HPDE6-E6E7 (cell line): ENCODE measurements around the gene ST6GALNAC1.
"Not testable (repeated sequence)": the region's sequence is repeated elsewhere in the genome, so short reads cannot be mapped to it uniquely, and the experiment has no call there.

Source experiments
- DNase-seq: peaks from one replicate; pipeline ENCODE4 v3.0.0; 2011; ENCODE audit warnings: missing footprints; ENCODE audit errors: extremely low spot score

The ST6GALNAC1 gene

DNA sequence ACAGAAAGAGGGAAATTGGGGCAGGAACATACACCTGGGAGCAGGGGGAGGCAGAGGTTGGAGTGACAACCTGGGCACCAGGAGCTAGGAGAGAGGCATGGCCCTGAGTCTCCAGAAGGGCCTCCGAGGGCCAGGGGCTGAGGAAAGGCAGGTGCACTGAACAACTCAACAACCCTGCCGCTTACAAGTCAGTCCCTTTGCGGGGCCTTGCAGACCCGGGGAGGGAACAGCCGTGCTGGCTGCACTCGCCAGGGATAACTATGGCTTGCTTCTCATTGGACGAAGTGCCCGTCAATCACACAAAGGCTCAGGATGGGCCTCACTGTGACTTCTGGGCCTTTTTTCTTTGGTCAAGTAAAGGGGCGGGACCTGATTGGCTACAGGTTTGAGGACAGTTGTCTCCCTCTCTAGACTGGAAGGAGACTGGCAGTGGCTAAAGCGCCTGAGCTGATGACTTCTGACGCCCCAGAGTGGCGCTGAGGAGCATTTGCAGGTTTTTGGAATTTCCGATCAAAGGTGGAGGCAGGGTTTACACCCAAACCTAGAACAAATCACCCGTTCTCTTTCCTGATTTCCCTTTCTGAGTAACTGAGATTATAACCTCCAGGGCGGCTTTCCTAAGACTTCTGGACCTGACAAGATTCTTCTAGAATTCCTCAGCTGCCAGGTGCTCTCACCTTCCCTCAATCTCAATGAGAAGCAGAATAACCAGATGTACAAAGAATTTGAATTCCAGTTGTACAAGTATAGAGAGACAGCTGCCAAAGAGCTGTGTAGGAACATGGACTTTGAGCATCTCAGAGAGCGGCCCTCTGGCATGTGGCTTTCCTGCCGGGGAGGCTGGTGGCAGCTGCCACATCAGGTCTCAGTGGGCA lies 30.3 kb downstream of the ST6GALNAC1 start:
- DNase-seq: no peak

DNA sequence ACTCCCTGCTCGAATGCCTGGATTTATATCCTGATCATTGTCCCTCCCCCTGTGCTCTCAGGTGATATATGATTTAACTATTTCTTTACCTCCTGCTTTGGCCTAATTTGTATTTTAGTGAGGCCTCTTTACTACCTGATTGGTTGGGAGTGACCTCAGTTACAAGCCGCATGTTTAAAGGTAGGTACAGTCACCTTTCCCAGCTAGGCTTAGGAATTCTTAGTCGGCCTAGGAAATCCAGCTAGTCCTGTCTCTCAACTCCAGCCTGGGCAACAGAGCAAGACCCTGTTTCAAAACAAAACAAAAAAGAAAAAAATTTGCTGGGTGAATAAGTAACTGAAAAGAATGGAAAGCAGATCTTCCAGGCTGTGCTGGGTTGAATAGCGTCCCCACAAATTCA lies 31.1 kb downstream of the ST6GALNAC1 start:
- DNase-seq: no peak

DNA sequence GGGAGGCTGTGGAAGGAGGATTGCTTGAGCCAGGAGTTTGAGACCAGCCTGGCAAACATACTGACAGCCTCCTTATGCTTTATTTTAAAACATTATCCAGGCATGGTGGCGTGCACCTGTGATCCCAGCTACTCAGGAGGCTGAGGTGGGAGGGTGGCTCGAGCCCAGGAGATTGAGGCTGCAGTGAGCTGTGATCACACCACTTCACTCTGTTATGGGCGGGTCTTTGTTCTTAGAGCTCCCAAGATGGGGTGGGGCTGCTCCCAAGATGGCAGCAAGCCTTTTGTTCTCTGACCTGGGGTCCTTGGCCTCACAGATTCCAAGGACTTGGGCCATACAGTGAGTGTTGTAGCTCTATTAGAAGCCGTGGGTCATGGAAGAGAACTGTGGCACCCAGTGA lies 31.8 kb downstream of the ST6GALNAC1 start:
- no peak for DNase-seq

DNA sequence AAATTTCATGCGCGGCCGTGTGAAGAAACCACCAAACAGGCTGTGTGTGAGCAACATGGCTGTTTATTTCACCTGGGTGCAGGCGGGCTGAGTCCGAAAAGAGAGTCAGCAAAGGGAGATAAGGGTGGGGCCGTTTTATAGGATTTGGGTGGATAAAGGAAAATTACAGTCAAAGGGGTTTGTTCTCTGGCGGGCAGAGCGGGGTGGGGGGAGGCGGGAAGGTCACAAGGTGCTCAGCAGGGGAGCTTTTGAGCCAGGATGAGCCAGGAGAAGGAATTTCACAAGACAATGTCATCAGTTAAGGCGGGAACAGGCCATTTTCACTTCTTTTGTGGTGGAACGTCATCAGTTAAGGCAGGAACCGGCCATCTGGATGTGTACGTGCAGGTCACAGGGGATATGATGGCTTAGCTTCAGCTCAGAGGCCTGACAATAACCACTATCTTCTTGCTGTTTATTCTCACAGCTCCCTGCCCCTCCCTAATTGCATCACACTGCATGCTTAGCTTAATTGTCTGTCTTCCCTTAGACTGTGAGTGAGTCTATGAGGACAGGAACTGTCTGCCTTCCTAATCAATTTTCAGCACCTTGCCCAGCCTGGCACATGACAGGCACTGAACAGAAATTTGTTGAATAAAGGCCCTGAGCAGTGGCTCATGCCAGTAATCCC lies 32.3 kb downstream of the ST6GALNAC1 start:
- not testable (repeated sequence) for DNase-seq

DNA sequence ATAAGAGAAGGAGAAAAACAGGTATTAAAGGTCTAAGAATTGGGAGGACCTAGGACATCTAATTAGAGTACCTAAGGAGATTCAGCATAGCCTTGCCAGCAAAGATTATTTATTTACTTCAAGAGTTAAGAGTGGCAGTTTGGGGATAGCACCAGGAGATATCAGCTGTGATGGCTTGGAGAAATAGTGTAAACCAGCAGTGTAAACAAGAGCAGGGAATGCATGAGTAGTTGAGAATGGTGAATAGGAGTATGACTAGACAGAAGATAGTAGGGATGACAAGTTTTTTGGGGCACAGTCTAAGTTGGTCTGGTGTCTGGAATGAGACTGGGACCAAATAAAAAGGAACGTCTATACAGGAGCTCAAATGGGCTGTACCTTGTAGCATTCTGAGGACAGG lies 36.9 kb downstream of the ST6GALNAC1 start:
- DNase-seq: not testable (repeated sequence)

DNA sequence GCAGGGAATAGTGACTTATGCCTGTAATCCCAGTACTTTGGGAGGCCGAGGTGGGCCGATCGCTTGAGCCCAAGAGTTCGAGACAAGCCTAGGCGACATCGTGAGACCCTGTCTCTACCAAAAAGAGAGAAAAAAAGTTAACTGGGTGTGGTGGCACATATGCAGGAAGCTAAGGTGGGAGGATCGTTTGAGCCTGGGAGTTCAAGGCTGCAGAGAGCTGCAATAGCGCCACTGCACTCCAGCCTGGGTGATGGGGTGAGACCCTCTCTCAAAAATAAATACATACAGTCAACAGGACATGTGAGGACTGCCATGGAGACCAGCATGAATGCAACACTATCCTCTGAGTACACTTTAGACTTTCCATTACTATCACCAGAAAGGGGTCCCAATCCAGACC lies 42.5 kb downstream of the ST6GALNAC1 start:
- no peak for DNase-seq

DNA sequence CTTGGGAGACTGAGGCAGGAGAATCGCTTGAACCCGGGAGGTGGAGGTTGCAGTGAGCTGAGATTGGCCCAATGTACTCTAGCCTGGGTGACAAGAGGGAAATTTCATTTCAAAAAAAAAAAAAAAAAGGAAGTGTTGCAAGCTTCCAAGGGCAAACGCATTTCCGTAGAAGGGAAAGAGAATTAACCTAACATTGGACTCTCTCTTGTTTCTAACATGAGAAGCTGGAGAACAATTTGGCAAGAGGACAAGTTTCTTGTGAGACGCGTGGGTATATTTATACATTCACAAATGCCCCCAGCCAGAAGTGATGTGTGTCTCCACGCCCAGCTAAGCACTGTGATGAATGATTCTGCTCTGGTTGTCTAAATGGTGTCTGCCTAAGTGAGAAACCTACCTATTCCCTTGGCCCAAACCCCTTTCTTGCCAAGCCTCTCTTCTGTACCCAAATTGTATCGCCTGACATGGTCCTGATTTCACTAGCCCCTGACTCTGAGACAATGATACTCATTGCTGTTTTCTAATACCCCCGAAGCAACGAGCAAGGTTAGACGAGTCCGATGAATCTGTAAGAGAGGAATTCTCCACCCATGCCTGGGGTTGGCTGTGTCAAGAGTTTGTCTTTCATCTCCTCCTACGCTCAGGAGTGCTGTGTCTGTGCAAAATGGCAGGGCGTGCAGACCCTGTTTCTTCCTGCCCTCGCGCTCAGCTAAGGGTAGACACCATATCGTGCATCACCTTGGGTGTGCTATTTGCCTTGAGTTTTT lies 43.7 kb downstream of the ST6GALNAC1 start:
- DNase-seq: no peak

DNA sequence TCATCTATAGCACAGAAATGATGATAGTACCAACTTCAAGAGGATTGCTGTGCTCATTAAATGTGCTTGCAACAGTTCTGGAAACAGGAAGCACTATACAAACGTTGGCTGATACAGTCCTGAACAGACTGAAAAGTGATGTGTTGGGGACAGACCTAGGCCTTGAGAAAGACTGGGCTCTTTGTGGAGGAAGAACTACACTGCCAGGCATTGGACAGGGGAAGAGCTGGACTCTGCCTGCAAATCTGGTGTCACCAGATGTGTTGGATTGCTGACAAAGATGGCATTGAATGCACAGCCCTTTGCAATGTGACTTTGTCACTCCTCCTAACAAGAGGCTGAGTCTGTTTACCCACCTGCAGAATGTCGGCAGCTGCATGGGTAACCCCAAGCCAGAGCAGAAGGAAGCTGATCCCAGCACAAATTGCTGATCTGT lies 45.5 kb downstream of the ST6GALNAC1 start:
- DNase-seq: no peak

DNA sequence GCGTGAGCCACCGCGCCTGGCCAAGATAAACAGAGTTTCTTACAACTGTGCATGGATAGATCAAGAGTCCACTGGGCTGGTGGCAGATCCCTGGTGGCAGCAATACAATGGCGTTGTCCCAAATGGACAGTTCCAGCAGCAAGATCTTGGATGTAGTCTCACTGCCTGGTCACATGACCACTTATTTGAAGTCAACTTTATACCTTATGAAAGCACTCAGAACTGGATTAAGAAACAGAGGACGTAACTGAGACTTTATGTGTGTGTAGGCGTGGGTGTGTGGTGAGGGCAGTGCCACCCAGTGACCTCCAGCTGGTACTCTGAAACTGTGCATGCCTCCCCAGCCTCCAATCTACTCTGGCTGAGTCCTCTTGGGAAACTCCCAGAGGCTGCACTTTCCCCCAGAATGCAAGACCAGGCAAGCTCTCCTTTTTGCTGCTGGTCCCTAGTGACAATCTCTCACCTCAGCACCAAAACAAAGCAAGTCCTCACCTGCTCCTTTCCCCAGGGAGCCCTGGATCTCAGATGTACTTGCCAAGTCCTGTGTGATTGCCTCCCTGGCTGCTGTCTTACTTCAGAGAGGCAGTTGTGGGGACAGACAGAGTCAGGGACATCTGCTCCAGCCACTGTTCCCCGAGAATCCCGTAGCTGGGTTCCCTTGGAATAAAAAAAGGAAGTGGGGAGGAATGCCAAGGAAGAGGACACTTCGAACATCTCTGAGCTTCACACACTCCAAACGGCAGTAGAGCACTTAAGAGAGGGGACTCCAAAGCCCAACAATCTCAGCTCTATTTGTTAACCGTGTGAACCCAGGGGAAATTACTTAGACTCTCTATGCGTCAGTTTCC lies 46.2 kb downstream of the ST6GALNAC1 start:
- DNase-seq: peak; percentile 98

DNA sequence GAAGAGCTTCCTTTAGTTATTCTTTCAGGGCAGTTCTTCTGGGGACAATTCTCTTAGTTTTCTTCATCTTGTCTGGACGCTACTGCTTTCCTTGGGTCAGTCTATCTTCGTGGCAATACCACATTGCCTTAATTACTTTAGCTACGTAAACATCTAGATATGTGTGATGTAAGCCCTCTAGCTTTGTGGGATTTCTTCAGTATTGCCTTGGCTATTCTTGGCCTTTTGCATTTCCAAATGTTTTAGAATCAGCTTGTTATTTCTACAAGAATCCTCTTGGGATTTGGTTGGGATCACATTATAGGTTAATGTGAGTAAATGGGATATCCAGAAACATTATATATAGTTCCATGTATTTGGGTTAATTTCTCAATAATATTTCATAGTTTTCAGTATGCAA lies 48.9 kb downstream of the ST6GALNAC1 start:
- DNase-seq: no peak

DNA sequence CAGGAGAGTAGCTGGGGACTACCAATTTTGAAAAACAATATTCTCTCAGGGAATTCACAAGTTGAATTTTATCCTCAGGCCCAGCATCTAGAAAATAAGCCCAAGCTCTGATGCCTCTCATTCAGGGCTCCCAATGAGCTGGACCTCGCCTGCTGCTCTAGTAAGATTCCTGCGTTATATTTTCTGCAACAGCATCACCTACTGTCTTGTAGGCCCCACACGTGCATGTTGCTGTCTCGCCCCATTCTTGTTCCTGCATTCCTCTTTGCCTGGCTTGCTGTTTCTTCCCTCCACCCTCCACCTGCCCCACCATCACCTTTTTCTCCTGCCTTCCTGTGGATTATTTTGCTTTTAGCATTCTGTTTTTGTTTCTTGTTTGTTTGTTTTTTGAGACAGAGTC lies 49.6 kb downstream of the ST6GALNAC1 start:
- no peak for DNase-seq

DNA sequence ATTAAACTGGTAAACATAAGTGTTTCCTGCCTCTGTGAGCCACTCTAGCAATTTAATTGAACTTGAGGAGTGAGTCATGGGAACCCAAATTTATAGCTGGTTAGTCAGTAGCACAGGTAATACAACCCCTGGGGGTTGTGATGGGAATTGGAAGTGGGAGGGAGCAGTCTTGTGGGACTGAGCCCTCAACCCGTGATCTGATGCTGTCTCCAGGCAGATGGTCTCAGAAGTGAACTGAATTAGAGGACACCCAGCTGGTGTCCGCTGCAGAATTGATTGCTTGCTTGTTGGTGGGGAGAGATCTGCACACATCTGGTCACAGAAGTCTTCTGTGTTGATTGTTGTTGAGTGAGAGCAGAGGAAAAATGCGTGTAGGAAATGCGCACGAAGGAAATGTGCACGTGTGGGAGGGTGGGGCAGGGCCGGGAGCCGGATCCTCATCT lies 50.2 kb downstream of the ST6GALNAC1 start:
- DNase-seq: no peak

DNA sequence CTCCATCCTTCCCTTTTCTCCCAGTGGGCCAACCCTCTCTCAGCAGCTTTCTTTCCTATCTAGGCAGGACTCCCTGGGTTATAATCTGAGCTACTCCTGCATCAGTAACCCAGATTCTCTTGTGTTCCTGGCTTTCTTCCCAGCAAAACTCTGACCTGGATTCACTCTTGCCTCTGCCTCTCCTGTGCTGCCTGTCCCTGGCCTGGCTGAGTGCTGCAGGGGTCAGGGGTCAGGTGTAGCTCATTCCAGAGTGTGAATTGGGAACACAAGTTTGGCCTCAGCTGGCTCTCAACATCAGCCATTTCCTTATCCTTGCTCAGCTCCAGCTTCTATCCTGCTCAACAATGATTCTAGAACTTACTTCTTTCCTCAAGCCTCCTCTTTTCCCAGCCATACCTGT lies 55.4 kb downstream of the ST6GALNAC1 start:
- DNase-seq: no peak

DNA sequence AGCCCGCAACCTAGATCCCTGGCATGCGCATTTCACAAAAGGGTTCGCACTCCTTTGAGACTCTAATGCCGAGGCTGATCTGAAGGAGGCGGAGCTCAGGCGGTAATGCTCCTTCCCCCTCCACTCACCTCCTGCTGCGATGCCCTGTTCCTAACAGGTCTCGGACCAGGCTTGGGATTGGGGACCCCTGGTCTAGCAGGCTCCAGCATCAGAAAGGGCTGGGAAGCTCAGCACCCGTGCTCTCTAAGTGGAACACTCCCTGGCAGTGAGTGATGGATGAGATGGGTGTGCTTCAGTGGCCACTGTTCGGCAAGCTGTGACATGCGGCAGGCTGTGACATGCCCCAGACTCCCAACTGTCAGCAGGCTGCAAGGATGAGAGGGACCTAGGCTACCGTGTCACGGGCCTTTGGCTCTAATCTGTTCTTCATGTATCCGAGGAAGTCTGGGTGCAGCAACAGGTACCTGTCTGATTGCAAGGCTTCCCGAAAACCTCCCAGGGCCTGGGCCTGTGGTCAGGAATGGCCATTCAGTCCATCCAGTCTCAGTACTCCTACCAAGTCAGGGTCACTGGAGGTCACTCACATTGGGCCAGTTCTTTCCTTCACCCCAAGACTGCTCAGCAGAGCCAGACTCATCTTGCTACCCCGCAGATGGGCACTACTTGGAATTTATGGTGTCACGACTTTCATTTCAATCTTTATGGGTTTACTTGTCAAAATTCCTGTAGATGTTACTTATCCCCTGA lies 56.6 kb downstream of the ST6GALNAC1 start:
- DNase-seq: no peak

DNA sequence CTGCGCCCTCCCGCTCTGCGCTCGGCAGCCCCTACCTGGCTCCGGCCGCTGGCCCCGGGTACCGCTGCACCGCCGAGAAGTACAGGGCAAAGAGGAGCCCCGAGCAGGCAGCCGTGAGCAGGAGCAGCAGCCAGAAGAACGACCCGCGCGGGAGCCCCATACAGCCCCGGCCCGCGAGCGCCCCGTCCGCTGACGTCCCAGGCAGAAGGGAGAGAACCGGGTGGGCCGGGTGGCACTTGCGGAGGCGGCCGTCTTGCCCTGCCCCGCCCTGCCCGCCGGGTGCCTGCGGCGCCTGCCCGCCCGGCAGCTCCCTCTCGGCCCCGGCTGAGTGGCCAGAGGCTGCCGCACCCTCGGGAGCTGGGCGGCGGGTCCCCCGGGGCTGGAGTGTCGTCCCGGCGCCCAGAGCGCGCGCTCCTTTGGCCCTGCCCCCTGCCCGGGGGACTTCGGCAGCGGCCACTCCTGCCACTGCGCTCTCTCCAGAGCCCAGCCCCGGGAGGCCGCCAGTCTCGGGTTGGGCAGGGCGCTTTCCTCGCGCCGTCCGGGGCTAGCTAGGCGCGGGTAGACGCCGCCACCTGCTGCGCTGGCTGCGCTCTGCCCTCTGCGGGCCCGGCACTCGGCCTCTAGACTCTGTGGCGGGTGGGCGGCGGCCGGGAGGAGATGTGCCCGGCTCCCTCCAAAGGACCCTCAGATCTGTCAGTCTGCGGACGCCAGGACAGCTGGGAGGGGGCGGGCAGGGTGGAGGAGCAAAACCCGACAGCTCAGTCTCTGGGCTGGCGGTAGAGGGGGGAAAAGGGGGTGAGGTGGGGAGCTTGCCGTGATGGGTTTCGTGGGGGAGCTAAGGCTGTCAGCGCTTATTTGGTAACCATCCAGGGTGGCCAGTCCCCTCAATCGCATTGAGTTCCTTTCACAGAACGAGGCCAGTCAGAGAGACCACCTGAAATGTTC lies 57.6 kb downstream of the ST6GALNAC1 start, which contains the start of gene ST6GALNAC2:
Gene ST6GALNAC2, minus strand, starts transcription at position 212 of the 945 bp plus-strand sequence. Its CDS starts 52 bp downstream, at position 160.
- DNase-seq: peak; percentile 55

DNA sequence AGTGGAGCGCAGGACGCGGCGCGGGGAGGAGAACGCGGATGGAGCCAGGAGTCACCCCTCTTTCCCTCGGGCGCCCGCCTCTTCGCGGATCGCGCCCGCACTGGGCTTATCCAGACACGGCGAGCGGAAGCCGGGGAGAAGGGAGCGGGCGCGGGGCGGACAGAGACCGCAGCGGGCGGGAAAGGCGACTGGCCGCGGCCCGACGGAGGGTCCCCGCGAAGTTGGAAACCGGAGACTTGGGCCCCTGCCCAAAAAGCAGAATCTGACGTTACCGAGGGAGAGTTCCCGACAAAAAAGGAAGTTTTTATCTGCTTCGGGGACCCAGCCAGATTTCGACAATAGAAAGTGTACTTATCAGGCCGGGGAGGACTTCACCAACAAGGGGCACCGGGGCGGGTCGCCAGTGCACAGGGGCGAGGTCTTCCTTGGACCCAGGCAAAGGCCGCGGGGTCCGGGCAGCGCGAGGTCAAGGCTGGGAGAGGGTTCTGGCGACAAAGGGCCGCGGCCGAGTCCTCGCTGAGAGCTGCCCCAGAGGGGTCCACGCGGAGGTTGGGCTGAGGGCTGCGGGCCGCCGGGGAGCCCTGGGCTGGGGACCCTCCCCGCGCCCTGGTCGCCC lies 58.4 kb downstream of the ST6GALNAC1 start:
- no peak for DNase-seq

DNA sequence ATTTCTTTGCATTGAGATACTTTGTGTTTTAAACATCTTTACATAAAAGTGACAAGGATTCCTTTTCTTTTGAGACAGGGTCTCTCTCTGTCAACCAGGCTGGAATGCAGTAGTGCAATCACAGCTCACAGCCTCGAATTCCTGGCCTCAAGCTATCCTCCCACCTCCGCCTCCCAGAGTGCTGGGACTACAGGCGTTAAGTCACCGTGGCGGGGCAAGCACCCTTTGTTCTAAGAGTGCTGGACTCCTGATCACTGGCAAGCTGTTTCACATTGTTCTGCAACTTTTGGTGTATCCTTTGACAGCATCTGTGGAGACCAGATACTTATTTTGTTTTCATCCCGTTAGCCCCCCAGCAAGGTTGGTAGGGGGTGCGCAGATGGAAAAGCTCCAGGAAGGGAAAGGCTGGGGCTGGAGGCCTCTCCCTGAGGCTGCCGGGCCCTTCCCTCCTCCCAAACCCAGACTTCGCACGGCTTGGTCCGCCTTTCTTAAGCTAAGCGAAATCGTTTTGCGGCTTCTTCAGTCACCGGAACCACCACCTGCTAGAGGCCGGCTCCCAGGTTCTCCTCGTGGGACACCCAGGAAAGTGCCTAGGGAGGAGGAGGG lies 59.0 kb downstream of the ST6GALNAC1 start:
- DNase-seq: no peak

DNA sequence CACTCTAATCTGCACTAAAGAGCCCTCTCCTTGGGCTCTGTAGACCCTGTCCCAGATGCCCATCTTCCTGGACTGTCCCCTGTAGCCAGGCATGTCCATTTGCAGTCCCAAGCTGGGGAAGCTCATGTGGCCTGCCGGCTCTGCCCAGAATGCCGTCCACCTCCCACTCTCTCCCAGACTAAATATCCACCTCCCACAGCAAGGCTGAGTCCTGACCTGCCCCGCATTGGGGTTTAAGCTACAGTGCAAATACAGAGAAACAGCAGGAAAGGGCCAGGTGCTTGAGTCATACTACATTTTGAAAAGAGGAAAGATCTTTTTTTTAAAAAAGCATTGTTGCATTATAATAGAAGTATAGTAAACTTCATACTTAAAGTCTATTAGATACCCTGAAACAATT lies 60.9 kb downstream of the ST6GALNAC1 start:
- no peak for DNase-seq
